B cell (primary cell): ENCODE results near the gene KRT74. TPM values are rescaled to one million over a fixed set of nuclear protein-coding genes. Genes with fewer than 3 reads are reported as not detected.

Experiments used
- ATAC-seq: fragments of 200-7000 bp; cut with Tn5 transposase; one replicate; pipeline ENCODE4 v1.10.0; 2021; ENCODE audit warnings: low read depth, mild to moderate bottlenecking, moderate number of reproducible peaks, moderate library complexity
- CTCF ChIA-PET: fragments of 350-600 bp; sonication (Branson Sonifier 250); formaldehyde crosslinking; loops from one replicate; lab custom pipeline; 2021; ENCODE audit warnings: antibody characterized with exemption, inconsistent platforms; lab: Charles Lee
- POLR2A ChIA-PET: fragments of 350-600 bp; sonication (Branson Sonifier 250); formaldehyde crosslinking; loops from one replicate; lab custom pipeline; 2021; ENCODE audit warnings: antibody characterized with exemption; lab: Charles Lee
- DNase-seq: peaks from one replicate; pipeline ENCODE4 v3.0.0; 2013
- H2AFZ ChIP-seq: 2 replicates; pipeline ENCODE4 v1.6.1; 2012; ENCODE audit warnings: mild to moderate bottlenecking, low read depth, low read length; ENCODE audit not compliant: insufficient read depth, poor library complexity, severe bottlenecking
- H3K27ac ChIP-seq, 2 donors: 1 replicate in 1 of 2; 2 replicates in 1 of 2; pipeline ENCODE4 v1.5.1; 2012 to 2013; ENCODE audit warnings: low read length in 2 of 2, mild to moderate bottlenecking in 2 of 2, moderate library complexity in 1 of 2
- H3K27me3 ChIP-seq, 4 experiments: fragments of 200-600 bp in 1 of 4; sonication (generic) in 1 of 4; replicated peaks in 1 of 4; 1 replicate in 2 of 4; 2 replicates in 2 of 4; pipeline versions ENCODE4 v1.6.1 to v1.7.0; 2013 to 2016; ENCODE audit warnings: low read length in 3 of 4, mild to moderate bottlenecking in 2 of 4, mixed read lengths in 1 of 4, moderate library complexity in 1 of 4; ENCODE audit not compliant: insufficient read depth in 4 of 4, control insufficient read depth in 3 of 4; ENCODE audit errors: control extremely low read depth in 1 of 4
- H3K36me3 ChIP-seq, 2 experiments: replicated peaks in 1 of 2; 1 replicate in 1 of 2; 2 replicates in 1 of 2; pipeline versions ENCODE4 v1.6.1 to v1.7.1; 2013; ENCODE audit warnings: low read length in 1 of 2; ENCODE audit not compliant: insufficient read depth in 2 of 2, control insufficient read depth in 1 of 2; ENCODE audit errors: control extremely low read depth in 1 of 2, extremely low read depth in 1 of 2
- H3K4me1 ChIP-seq, 2 donors: fragments of 200-600 bp in 1 of 2; sonication (generic) in 1 of 2; 1 replicate in 1 of 2; 2 replicates in 1 of 2; pipeline versions ENCODE4 v1.5.1 to v1.6.1; 2013 to 2017; ENCODE audit warnings: low read length in 2 of 2; ENCODE audit not compliant: control insufficient read depth in 2 of 2, insufficient read depth in 2 of 2
- H3K4me2 ChIP-seq: replicated peaks from 2 replicates; pipeline ENCODE3; 2012; ENCODE audit warnings: mild to moderate bottlenecking, low read depth, low read length; ENCODE audit not compliant: poor library complexity, severe bottlenecking
- H3K4me3 ChIP-seq, 5 experiments: fragments of 200-600 bp in 1 of 5; sonication (generic) in 1 of 5; 1 replicate in 3 of 5; 2 replicates in 2 of 5; pipeline versions ENCODE4 v1.5.1 to v1.7.0; 2011 to 2016; ENCODE audit warnings: low read length in 4 of 5, mild to moderate bottlenecking in 4 of 5, low read depth in 2 of 5, control low read depth in 1 of 5, moderate library complexity in 1 of 5; ENCODE audit not compliant: insufficient read depth in 1 of 5; ENCODE audit errors: control extremely low read depth in 1 of 5, extremely low read depth in 1 of 5
- H3K79me2 ChIP-seq: fragments of 200-600 bp; sonication (generic); one replicate; pipeline ENCODE4 v1.6.0; 2016; ENCODE audit warnings: low read length; ENCODE audit not compliant: control insufficient read depth, insufficient read depth
- H3K9ac ChIP-seq: fragments of 200-600 bp; sonication (generic); 2 replicates; pipeline ENCODE4 v1.6.1; 2017; ENCODE audit warnings: mild to moderate bottlenecking, low read length, moderate library complexity
- H3K9me3 ChIP-seq, 3 donors: one replicate each; pipeline versions ENCODE4 v1.6.1 to v1.7.1; 2013; ENCODE audit warnings: low read length in 2 of 3; ENCODE audit not compliant: control insufficient read depth in 2 of 3, insufficient read depth in 1 of 3; ENCODE audit errors: control extremely low read depth in 1 of 3
- H4K20me1 ChIP-seq: 2 replicates; pipeline ENCODE4 v1.6.0; 2012; ENCODE audit warnings: mild to moderate bottlenecking, low read length; ENCODE audit not compliant: insufficient read depth, control insufficient read depth, poor library complexity, severe bottlenecking
- H3K27ac Mint-ChIP-seq: one replicate; pipeline ENCODE4 v1.8.0; 2021; ENCODE audit warnings: mixed read lengths
- H3K27me3 Mint-ChIP-seq: one replicate; pipeline ENCODE4 v1.8.0; 2021; ENCODE audit warnings: mixed read lengths
- H3K4me1 Mint-ChIP-seq: one replicate; pipeline ENCODE4 v1.8.0; 2021; ENCODE audit warnings: mixed read lengths
- H3K4me3 Mint-ChIP-seq: one replicate; pipeline ENCODE4 v1.8.0; 2021; ENCODE audit warnings: mixed read lengths
- H3K9me3 Mint-ChIP-seq: one replicate; pipeline ENCODE4 v1.8.0; 2022; ENCODE audit warnings: mixed read lengths; ENCODE audit not compliant: insufficient read depth
- EZH2 ChIP-seq: IDR thresholded peaks from 2 replicates; pipeline ENCODE4 v1.6.1; 2012; ENCODE audit warnings: borderline replicate concordance, low read depth, mild to moderate bottlenecking, moderate library complexity, low read length; ENCODE audit not compliant: insufficient read depth, poor library complexity, severe bottlenecking
- whole genome bisulfite sequencing: methylation state at CpG from one replicate; pipeline ENCODE4 v1.1.5; 2013; ENCODE audit warnings: missing lambda C conversion rate; ENCODE audit not compliant: insufficient coverage; 5-methylcytosine and 5-hydroxymethylcytosine counted together
- intact Hi-C: fragments of 100-400 bp; cut with micrococcal nuclease; formaldehyde crosslinking; loops from one replicate; pipeline ENCODE4 v1.10.0; 2022
- polyA plus RNA-seq: library from polyadenylated mRNA; depleted of rRNA; stranded (reverse); fragments of >200 nt; gene quantifications from 2 replicates; pipeline ENCODE4 v1.2.3, GENCODE V29; 2012
- total RNA-seq, 2 donors: library from RNA; stranded (reverse); fragments of 120-200 nt in 1 of 2; gene quantifications; 1 replicate in 1 of 2; 2 replicates in 1 of 2; pipeline versions ENCODE4 v1.2.3 to v1.2.4, GENCODE V29; 2013 to 2022
- TF ChIP-seq, protein P1 (sequence below): fragments of 200-600 bp; IDR thresholded peaks from one replicate; pipeline ENCODE4 v1.8.0; 2022; ENCODE audit warnings: antibody characterized with exemption, mild to moderate bottlenecking

KRT74 gene
- total and polyA plus RNA-seq, 2 donors (not counting 1 experiment from before 2014, with no cell fraction given), result not detected

DNA sequence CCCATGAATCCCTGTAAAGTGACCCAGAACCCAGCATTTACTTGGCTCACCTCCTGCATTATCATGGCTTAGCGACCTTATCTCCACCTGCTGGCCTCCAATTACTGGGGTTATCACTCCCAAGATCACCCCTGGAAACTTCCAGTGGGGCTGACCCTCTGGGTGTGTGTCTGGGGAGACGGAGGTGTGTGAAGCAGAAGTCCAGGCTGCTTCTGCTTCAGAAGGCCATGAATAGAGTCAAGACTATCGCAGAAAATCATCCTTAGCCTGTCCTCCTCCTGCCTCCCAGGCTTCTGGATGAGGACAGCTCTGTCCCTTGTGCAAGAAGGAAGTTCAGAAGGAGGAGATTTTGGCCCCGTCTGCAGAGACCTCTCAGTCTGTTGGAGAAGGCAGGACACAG is 28.0 kb upstream of the KRT74 start:
- ATAC-seq, result no peak
- H3K79me2 ChIP-seq, result no peaks in the 10 kb centered on the region
- H3K4me3 Mint-ChIP-seq, result no peak overlapping the region
- peaks cover 0 to 14% (median 6%) of the 10 kb centered on the region in 4 experiments for H3K27me3 ChIP-seq
- H3K27ac ChIP-seq, result no peak overlapping the region
- H3K4me3 ChIP-seq, result no peak overlapping the region
- H3K27me3 Mint-ChIP-seq, result peaks cover 43% of the 10 kb centered on the region
- ChIA-PET POLR2A (no interaction called here), CTCF (no interaction called here)
- no peaks in the 10 kb centered on the region for H3K9me3 Mint-ChIP-seq
- H3K4me1 Mint-ChIP-seq, result no peaks in the 10 kb centered on the region
- H2AFZ ChIP-seq, result no peak overlapping the region
- no peak overlapping the region for H3K27ac Mint-ChIP-seq
- H4K20me1 ChIP-seq, result no peaks in the 10 kb centered on the region
- no peaks in the 10 kb centered on the region for H3K4me1 ChIP-seq
- no peak overlapping the region for H3K9ac ChIP-seq
- intact Hi-C loops, result no loop called here
- no peak for TF ChIP-seq EZH2
- TF ChIP-seq, protein P1, sequence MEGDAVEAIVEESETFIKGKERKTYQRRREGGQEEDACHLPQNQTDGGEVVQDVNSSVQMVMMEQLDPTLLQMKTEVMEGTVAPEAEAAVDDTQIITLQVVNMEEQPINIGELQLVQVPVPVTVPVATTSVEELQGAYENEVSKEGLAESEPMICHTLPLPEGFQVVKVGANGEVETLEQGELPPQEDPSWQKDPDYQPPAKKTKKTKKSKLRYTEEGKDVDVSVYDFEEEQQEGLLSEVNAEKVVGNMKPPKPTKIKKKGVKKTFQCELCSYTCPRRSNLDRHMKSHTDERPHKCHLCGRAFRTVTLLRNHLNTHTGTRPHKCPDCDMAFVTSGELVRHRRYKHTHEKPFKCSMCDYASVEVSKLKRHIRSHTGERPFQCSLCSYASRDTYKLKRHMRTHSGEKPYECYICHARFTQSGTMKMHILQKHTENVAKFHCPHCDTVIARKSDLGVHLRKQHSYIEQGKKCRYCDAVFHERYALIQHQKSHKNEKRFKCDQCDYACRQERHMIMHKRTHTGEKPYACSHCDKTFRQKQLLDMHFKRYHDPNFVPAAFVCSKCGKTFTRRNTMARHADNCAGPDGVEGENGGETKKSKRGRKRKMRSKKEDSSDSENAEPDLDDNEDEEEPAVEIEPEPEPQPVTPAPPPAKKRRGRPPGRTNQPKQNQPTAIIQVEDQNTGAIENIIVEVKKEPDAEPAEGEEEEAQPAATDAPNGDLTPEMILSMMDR, result no peak
- DNase-seq, result no peak
- H3K36me3 ChIP-seq, result no peaks in the 10 kb centered on the region
- no peaks in the 10 kb centered on the region for H3K9me3 ChIP-seq
- WGBS, result 85% methylated on average over 2 of the region's 4 CpGs
- H3K4me2 ChIP-seq, result no peak overlapping the region

GRCh38 chr12:52600941-52601481 is 27.4 kb upstream of the KRT74 start, which contains the start of gene KRT72:
TSS of gene KRT72 (minus strand) at chr12:52601463. CDS start at chr12:52601452, 11 bp downstream.
- TF ChIP-seq EZH2, result no peak
- TF ChIP-seq, protein P1, result no peak
- POLR2A ChIA-PET, result no interaction called here
- Mint-ChIP-seq H3K9me3 (no peaks in the 10 kb centered on the region), H3K27ac (no peak within 1 kb of the TSS), H3K4me1 (no peaks in the 10 kb centered on the region), H3K27me3 (peaks cover 43% of the 10 kb centered on the region), H3K4me3 (no peak within 1 kb of the TSS)
- no peaks in the 10 kb centered on the region for H3K36me3 ChIP-seq
- H3K4me2 ChIP-seq, result no peak within 1 kb of the TSS
- peaks cover 0 to 14% (median 6%) of the 10 kb centered on the region in 4 experiments for H3K27me3 ChIP-seq
- no peaks in the 10 kb centered on the region for H3K79me2 ChIP-seq
- 42% methylated on average over 48 of the region's 48 CpGs for whole genome bisulfite sequencing
- intact Hi-C loops, result no loop called here
- no peaks in the 10 kb centered on the region for H3K9me3 ChIP-seq
- H2AFZ ChIP-seq, result no peak within 1 kb of the TSS
- no peak for DNase-seq
- H3K4me3 ChIP-seq, result no peak within 1 kb of the TSS
- no peak for ATAC-seq
- no peak within 1 kb of the TSS for H3K27ac ChIP-seq
- H3K9ac ChIP-seq, result no peak within 1 kb of the TSS
- no peaks in the 10 kb centered on the region for H3K4me1 ChIP-seq
- H4K20me1 ChIP-seq, result no peaks in the 10 kb centered on the region
- CTCF ChIA-PET, result no interaction called here
